Midbrain (tissue), 1 donor: ENCODE measurements around the gene ZNF350.
"Not testable (repeated sequence)": the region's sequence is repeated elsewhere in the genome, so short reads cannot be mapped to it uniquely, and the experiment has no call there.

Experiments
- DNase-seq: peaks from one replicate; lab custom pipeline; 2025; lab: John Stamatoyannopoulos, UW

The ZNF350 gene

GRCh38 chr19:51986309-51987291, at the start of gene ZNF350:
ZNF350 (minus strand) TSS chr19:51986840; CDS start chr19:51974360, 12,480 bp downstream.
- peak; percentile 96 for DNase-seq

GRCh38 chr19:52034051-52034728, 47.5 kb upstream of the ZNF350 start:
- no peak for DNase-seq

- DNase-seq: no peak
Measured at GRCh38 chr19:52028780-52029123, 42.1 kb upstream of the ZNF350 start.

DNA sequence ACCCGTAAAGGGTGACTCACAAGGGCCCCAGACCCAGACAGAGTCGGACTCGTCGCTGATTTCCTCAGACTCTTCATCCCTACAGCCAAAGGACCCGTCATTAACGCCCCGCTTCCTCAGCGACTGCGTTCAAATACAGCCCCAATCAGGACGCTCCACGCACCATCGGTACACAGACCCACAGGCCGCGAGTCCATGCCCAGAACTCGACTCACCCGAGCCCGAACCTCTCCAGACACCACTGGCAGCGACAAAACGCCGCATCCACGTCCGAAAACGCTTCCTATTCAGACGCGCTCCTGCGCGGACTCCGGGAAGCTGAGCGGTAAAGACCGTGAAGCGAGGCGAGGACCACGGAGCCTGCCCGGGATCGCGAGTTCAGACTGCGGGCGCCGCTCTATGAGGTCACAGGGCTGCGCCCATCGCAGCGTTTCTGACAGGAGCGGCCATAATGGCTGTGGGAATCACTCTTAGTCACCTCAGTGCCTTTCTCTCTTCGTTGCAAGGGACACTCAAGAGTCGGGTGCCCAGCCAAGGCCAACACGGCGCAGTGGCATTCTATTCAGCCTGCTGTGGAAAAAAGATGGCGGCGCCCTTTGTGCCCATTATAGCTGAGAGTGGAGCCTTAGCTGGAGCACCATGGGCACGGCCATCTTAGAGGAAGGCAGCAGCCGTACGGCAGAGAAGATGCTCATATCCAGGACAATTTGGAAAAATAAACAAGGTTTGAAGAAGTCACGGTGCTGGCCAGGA, 41.6 kb upstream of the ZNF350 start, which contains the start of gene ZNF614:
Gene ZNF614 (minus strand): TSS at position 353 of the 753 bp plus-strand sequence. CDS start 2,634 bp downstream, outside the sequence.
- DNase-seq: peak; percentile 90

DNA sequence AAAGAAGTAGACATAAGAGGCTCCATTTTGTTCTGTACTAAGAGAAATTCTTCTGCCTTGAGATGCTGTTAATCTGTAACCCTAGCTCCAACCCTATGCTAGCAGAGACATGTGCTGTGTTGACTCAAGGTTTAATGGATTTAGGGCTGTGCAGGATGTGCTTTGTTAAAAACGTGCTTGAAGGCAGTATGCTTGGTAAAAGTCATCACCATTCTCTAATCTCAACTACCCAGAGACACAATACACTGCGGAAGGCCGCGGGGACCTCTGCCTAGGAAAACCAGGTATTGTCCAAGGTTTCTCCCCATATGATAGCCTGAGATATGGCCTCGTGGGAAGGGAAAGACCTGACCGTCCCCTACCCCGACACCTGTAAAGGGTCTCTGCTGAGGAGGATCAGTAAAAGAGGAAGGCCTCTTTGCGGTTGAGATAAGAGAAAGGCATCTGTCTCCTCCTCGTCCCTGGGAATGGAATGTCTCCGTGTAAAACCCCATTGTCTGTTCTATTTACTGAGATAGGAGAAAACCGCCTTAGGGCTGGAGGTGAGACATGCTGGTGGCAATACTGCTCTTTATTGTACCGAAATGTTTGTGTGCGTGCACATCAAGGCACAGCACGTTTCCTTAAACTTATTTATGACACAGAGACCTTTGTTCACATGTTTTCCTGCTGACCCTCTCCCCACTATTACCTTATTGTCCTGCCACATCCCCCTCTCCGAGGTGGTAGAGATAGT, 39.8 kb upstream of the ZNF350 start:
- DNase-seq: not testable (repeated sequence)

DNA sequence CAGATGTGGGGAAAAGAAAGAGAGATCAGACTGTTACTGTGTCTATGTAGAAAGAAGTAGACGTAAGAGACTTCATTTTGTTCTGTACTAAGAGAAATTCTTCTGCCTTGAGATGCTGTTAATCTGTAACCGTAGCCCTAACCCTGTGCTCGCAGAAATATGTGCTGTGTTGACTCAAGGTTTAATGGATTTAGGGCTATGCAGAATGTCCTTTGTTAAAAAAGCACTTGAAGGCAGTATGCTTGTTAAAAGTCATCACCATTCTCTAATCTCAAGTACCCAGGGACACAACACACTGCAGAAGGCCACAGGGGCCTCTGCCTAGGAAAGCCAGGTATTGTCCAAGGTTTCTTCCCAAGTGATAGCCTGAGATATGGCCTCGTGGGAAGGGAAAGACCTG, 37.8 kb upstream of the ZNF350 start:
- not testable (repeated sequence) for DNase-seq

- DNase-seq: no peak
Measured at GRCh38 chr19:52022193-52022592, 35.6 kb upstream of the ZNF350 start.

DNA sequence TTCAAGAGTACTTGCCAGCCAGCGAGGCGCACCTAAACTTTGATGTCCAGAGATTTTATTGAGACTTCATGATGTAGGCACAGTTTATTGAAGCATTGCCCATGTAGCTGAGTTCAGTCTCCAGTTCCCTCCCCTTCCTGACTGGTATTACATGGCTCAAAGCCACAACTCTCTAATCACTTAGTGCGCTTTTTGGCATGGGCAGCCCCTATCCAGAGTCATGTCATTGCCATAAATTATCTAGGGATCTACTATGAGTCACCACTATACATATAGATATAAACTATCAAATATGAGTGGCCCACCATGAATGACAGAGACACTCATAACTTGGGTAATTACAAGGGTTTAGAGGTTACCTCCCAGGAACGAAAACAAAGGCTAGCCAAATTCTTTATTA, 33.9 kb upstream of the ZNF350 start:
- DNase-seq: no peak

DNA sequence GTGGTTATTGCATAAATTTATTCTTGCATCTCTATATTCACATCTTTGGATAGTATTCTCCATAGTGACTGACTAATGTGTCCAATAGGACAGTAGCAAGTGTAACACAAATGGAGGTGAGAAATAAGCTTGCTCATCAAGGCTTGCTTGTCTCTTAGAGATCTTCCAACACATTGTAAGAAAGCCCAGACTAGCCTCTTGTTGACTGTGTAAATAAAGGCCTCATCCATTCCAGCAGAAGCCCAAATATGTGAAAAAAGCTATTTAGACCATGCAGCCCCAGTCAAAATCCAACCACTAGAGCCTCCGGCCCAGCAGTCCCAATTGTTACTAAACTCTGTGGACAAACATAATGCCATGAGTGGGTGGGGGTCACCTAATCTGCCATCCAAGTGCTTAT, 24.0 kb upstream of the ZNF350 start:
- no peak for DNase-seq

GRCh38 chr19:52007806-52008557, 21.3 kb upstream of the ZNF350 start, which contains the start of gene ZNF615:
ZNF615 (minus strand) TSS chr19:52008211; CDS start chr19:52003711, 4,500 bp downstream.
- peak; percentile 96 for DNase-seq

- peak; percentile 52 for DNase-seq
Measured at GRCh38 chr19:52007451-52007805, 20.8 kb upstream of the ZNF350 start.

DNA sequence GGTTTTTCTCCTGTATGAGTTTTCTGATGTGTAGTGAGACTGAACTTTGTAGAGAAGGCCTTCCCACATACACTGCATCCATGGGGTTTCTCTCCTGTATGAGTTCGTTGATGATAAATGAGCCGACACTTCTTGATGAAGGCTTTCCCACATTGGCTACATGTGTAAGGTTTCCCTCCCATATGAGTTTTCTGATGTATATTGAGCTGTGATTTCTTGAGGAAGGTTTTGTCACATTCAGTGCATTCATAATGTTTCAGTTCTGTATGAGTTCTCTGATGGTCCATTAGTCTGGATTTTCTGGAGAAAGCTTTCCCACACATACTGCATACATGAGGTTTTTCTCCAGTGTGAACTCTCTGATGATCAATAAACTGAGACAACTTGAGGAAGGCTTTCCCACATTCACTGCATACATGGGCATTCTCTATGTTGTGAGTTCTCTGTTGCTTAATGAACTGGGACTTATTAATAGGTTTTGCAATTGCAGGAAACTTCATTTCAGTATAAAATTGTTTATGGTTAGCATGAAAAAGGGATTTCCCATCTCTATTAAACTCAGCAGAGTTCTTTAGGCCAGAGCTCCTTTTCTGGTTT, 7.5 kb upstream of the ZNF350 start:
- DNase-seq: no peak

- no peak for DNase-seq
Measured at GRCh38 chr19:51993422-51993821, 6.8 kb upstream of the ZNF350 start.

- no peak for DNase-seq
Measured at GRCh38 chr19:51983361-51983760, 3.3 kb downstream of the ZNF350 start.

DNA sequence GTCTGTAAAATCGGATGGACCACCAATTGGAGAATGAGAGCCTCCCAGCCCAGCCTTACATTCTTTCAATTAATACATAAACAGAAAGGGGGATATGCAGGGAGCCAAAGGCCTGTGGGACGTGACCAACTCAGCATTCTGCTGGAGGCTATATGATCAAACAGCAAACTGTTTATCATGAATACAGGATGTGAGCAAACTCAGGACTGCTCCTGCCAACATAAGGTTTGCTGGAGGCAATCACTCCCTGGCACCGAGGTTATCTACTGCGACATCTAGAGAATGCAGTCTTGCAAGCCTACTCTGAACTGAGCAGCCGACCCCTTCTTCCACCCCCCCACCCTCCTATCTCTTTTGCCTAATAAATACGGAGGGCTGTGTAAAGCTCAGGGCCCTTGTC, 5.7 kb downstream of the ZNF350 start:
- DNase-seq: not testable (repeated sequence)

GRCh38 chr19:51980116-51980736, 6.4 kb downstream of the ZNF350 start:
- no peak for DNase-seq

DNA sequence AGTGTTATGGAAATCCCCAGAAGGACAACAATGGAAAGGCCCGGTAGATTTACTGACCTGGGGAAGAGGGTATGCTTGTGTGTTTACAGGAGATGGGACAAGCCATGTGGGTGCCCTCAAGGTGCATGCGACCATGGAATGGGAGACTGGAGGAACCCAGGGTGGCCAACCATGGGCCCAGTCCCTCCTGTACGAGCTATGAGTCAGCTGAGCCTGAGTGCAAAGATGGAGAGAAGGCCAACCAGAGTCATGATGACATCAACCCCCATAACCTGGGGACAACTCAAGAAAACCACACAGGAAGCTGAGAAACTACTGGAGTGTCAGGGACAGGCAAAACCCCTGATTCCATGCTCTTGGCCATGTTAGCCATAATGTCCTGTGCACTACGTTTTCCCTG, 7.8 kb downstream of the ZNF350 start:
- no peak for DNase-seq

- no peak for DNase-seq
Measured at GRCh38 chr19:51977346-51977745, 9.3 kb downstream of the ZNF350 start.

DNA sequence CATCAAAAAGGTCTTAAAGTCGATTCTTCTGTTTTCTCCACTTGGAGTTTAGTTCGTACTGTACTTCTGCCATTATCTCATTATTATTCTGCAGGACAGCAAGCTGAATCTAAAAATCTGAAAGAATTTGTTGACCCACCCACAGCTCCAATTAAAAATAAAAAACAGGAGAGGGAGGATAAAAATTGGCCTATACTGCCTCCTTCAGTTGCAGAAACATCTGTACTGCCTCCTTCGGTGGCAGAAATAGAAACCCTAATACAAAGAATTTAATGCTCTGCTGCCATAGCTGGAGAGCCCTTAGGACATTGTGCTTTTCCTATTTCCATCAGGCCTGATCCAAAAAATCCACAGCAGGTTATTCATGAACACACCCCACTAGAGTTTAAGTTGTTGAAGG, 9.8 kb downstream of the ZNF350 start:
- no peak for DNase-seq

DNA sequence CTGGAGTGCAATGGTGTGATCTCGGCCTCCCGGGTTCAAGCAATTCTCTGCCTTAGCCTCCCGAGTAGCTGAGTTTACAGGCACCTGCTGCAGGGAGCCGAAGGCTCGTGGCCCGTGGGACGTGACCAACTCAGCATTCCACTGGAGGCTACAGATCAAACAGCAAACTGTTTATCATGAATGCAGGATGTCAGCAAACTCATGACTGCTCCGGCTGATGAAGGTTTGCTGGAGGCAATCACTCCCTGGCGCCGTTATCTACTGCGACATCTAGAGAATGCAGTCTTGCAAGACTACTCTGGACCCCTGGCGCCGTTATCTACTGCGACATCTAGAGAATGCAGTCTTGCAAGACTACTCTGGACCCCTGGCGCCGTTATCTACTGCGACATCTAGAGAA, 10.9 kb downstream of the ZNF350 start:
- DNase-seq: not testable (repeated sequence)
